ENCODE measurements around the gene KYAT1.

KYAT1 gene

GRCh38 chr9:128893354-128893753, 11.6 kb upstream of the KYAT1 start:
- Mint-ChIP-seq H3K9me3 (no peaks in the 10 kb centered on the region), H3K27ac (peak overlapping the region in 2 of 3 experiments; percentile 76 to 90), H3K27me3 (ENCODE audit: low read depth) (peaks cover 2% of the 10 kb centered on the region), H3K4me1 (peaks cover 25% of the 10 kb centered on the region), H3K4me3 (no peak overlapping the region), H3K36me3 (ENCODE audit: low read depth) (peaks cover 35% of the 10 kb centered on the region)
- TF ChIP-seq CTCF (IDR thresholded peaks at IDR 0.05; ENCODE audit: unreplicated experiment in 3 of 3), result no peak

GRCh38 chr9:128892221-128892921, 10.6 kb upstream of the KYAT1 start:
- Mint-ChIP-seq H3K4me3 (no peak overlapping the region), H3K27me3 (ENCODE audit: low read depth) (no peaks in the 10 kb centered on the region), H3K36me3 (ENCODE audit: low read depth) (peaks cover 37% of the 10 kb centered on the region), H3K4me1 (peaks cover 33% of the 10 kb centered on the region), H3K27ac (peak overlapping the region in 1 of 3 experiments; percentile 76), H3K9me3 (no peaks in the 10 kb centered on the region)
- TF ChIP-seq CTCF (IDR thresholded peaks at IDR 0.05; ENCODE audit: unreplicated experiment in 3 of 3), result no peak

GRCh38 chr9:128891321-128892220, 9.8 kb upstream of the KYAT1 start:
- TF ChIP-seq CTCF (IDR thresholded peaks at IDR 0.05; ENCODE audit: unreplicated experiment in 3 of 3), result no peak
- Mint-ChIP-seq H3K4me1 (peaks cover 35% of the 10 kb centered on the region), H3K36me3 (ENCODE audit: low read depth) (peaks cover 36% of the 10 kb centered on the region), H3K27me3 (ENCODE audit: low read depth) (no peaks in the 10 kb centered on the region), H3K27ac (no peak overlapping the region), H3K9me3 (no peaks in the 10 kb centered on the region), H3K4me3 (no peak overlapping the region)

GRCh38 chr9:128887914-128888350, 6.2 kb upstream of the KYAT1 start:
- Mint-ChIP-seq H3K27me3 (ENCODE audit: low read depth) (no peaks in the 10 kb centered on the region), H3K9me3 (no peaks in the 10 kb centered on the region), H3K4me3 (peak overlapping the region in 1 of 3 experiments; percentile 32), H3K4me1 (peaks cover 35% of the 10 kb centered on the region), H3K27ac (peak overlapping the region in 2 of 3 experiments; percentile 16 to 75), H3K36me3 (ENCODE audit: low read depth) (peaks cover 27% of the 10 kb centered on the region)
- TF ChIP-seq CTCF (IDR thresholded peaks at IDR 0.05; ENCODE audit: unreplicated experiment in 3 of 3), result no peak

- Mint-ChIP-seq H3K4me1 (peaks cover 37% of the 10 kb centered on the region), H3K9me3 (no peaks in the 10 kb centered on the region), H3K4me3 (peak overlapping the region in 1 of 3 experiments; percentile 24), H3K27ac (no peak overlapping the region), H3K27me3 (ENCODE audit: low read depth) (no peaks in the 10 kb centered on the region), H3K36me3 (ENCODE audit: low read depth) (peaks cover 27% of the 10 kb centered on the region)
- TF ChIP-seq CTCF (IDR thresholded peaks at IDR 0.05; ENCODE audit: unreplicated experiment in 3 of 3), result no peak
Measured at GRCh38 chr9:128887049-128887448, 5.3 kb upstream of the KYAT1 start.

Measured in nephron (organoid).